MM.1S (cell line): ENCODE results near the gene GOLT1A.

ENCODE experiments used
- CTCF ChIP-seq: fragments of 300-600 bp; sonication (generic); IDR thresholded peaks from 2 replicates; pipeline ENCODE4 v1.5.1; 2016; ENCODE audit warnings: antibody characterized with exemption, low read length, mixed read lengths
- EZH2phosphoT487 ChIP-seq: fragments of 300-600 bp; sonication (generic); IDR thresholded peaks from 2 replicates; pipeline ENCODE4 v1.6.1; 2018; ENCODE audit warnings: antibody characterized with exemption, low read length

- TF ChIP-seq CTCF (no peak), EZH2phosphoT487 (no peak)
Measured at GRCh38 chr1:204249736-204250427, 36.1 kb upstream of the GOLT1A start.
